ENCODE data around the gene CHMP1A.
"Not testable (repeated sequence)": the region's sequence is repeated elsewhere in the genome, so short reads cannot be mapped to it uniquely, and the experiment has no call there.

CHMP1A gene

DNA sequence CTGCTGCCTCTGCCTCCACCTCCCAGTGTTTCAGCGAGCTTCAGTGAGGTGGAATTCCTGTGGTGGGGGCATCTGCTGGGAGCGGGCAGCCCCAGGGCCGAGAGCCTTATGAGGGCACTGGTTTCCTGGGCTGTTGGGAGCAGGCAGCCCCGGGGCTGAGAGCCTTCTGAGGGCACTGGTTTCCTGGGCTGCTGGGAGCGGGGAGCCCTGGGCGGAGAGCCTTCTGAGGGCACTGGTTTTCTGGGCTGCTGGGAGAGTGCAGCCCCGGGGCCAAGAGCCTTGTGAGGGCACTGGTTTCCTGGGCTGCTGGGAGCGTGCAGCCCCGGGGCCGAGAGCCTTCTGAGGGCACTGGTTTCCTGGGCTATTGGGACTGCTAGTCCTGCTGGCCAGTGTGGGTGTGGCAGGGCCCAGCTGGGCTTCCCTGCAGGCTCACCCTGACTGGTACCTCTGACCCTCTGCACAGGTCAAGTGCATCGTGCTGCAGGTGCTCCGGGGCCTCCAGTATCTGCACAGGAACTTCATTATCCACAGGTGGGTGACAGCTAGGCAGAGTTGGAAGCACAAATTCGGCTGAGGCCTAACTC, 34.6 kb upstream of the CHMP1A start:
- DNase-seq, result no peak

DNA sequence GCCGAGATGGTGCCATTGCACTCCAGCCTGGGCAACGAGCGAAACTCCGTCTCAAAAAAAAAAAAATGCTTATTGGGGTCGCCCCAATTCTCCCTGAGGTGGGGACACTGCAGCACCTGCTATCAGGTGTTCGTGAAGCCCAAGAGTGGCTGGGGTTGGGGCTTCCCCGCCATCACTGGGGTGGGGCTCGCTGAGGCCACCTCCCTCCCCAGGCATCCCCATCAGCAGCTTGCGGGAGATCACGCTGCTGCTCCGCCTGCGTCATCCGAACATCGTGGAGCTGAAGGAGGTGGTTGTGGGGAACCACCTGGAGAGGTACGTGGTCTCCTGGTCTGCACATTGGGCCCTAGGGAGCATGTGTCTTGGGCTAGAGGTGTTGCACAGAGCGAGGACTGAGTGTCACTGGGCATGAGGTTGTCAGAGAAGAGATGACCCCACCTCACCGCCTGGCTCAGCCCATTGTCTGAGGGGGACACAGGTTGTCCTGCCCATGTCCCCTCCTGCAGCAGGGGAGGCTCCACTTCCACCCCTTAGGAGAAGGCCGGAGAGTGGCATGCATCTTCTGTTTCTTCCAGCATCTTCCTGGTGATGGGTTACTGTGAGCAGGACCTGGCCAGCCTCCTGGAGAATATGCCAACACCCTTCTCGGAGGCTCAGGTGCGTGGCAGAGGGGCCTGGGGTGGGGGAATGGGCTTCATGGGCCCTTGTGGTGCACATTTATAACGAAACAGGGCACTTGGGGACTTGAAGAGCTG, 33.9 kb upstream of the CHMP1A start:
- no peak for DNase-seq

DNA sequence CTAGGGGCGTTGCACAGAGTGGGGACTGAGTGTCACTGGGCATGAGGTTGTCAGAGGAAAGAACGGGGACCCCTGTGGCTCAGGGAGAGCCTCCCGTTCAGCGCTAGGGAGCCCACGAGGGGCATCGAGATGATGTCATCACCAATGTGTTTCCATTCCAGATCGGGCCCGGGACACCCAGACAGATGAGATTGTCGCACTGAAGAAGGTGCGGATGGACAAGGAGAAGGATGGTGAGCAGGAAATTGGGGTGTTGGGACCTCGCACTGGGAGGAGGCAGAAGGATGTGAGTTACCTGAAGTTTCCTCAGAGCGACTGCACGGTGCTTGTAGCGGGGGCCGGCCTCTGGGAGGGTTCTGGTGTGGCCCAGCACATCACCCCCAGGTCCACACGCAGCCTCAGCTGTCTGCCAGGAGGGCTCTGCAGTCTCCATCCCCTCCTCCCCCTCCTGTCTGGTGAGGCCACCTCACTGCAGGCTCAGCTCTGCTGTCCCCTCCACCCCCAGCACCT, 32.9 kb upstream of the CHMP1A start:
- DNase-seq, result no peak

DNA sequence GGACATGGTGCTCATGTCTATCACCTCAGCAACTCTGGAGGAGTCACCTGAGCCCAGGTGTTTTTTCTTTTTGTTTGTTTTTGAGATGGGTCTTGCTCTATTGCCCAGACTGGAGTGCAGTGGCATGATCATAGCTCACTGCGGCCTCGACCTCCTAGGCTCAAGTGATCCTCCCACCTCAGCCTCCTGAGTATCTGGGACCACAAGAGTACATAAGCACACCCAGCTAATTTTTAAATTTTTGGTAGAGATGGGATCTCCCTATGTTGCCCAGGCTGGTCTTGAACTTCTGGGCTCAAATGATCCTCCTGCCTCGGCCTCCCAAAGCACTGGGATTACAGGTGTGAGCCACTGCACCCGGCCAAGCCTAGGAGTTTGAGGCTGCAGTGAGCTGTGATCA, 32.1 kb upstream of the CHMP1A start:
- DNase-seq, result not testable (repeated sequence)

DNA sequence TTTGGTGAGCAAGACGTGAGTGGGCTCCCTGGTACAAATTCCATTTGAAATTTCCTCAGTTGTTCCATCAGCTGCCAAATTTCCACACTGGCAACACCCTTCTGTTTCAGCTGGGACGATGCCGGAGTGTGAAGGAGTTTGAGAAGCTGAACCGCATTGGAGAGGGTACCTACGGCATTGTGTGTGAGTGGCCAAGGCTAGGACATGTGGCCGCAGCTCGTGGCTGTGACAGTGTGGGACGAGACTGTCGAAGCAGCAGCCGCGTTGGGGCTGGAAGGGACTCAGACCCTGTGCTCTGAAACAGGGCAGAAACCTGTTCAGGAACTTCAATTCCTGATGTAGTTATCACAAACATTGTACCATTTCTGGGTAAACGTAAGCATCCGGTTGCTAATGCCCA, 31.6 kb upstream of the CHMP1A start:
- no peak for DNase-seq

DNA sequence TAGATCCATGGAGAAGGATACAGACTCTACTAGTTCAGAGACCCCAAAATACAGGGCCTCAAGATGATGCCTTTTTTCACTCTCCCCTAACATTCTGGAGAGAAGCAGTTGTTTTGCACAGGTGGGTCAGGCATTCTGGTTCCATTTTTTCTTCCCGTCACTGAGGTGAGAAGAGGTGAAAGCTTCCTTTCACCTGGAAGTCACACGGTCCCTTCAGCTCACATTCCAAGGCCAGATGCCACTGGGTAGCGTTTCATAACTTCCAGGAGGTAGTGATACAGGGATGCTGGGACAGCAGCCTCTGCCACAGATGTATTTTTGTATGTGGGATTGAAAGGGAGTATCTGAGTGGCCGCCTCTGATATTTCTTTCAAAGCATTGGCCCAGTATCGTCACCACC, 30.9 kb upstream of the CHMP1A start:
- DNase-seq, result no peak

DNA sequence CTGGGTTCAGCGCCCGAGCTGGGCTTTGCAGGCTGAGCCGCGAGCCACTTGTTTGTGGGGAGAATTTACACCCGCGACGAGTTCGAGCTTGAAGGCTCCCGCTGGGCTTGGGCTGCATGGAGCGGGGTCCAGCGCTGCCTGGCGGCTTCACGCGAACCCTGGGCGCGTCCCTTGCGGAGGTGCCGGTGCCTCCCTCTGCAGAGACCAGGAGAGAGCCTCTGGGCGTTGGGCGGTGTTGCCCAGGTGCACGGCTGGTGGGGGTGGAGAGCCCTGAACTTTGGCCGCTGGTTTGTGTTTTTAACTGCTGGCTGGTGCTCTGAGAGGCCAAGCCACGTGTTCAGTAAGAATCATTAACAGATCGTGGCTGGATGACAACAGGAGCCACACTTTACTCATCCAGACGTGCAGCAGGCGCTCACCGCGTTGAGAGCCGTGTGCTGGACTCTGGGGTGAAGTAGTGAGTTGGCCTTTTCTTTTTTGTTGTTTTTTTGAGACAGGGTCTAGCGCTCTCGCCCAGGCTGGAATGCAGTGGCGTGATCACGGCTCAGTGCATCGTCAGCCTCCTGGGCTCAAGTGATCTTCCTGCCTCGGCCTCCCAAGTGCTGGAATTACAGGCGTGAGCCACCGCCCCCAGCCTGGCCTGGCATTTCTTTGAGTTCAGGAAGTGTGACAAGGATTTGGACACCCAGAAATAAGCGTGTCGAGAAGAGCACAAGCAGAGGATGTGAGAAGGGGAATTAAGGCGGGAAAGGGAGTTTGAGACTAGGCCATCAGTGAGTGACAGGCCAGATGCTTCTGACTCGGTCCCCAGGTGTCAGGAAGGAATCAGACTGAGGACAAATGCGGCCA, 29.8 kb upstream of the CHMP1A start:
- DNase-seq, result peak; percentile 72

DNA sequence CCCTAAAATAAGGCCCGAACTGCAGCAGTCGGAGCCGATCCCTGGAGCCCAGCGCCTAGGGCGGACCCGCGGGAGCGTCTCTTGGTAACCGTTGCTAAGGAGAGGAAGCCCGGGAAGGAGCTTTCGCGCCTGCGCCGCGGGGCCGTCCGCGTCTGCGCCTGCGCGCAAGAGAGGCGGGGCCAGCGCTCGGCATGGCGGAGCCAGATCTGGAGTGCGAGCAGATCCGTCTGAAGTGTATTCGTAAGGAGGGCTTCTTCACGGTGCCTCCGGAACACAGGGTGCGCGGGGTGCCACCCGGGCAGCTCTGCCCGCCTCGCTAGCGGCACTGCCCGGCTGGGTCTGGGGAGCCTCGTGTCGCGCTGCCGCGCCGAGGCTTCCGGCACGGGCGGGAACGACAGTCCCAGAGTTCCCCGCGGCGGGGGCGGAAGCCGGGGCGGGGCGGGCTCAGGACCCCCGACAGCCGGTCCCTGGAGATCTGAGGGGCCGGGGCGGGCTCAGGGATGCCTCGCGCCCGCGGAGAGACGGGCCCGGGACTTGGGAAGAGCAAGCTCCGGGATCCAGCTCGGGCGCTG, 29.1 kb upstream of the CHMP1A start, which contains the start of gene CDK10:
CDK10 (plus strand) TSS at position 170 of the 572 bp plus-strand sequence; CDS start at position 192, 22 bp downstream.
- DNase-seq, result peak; percentile 97

DNA sequence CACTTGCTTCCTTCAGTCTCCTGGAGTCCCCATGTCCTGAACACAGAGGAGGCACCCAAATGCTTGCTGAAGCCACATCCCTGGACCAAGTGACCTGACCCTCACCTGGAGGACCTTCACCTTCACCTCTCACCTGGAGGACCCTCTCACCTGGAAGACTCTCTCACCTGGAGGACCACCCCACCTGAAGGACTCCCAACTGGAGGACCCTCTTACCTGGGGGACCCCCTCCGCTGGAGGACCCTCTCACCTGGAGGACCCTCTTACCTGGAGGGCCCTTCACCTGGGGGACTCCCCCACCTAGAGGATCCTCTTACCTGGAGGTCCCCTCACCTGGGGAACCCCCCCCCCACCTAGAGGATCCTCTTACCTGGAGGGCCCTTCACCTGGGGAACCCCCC, 28.4 kb upstream of the CHMP1A start:
- no peak for DNase-seq

DNA sequence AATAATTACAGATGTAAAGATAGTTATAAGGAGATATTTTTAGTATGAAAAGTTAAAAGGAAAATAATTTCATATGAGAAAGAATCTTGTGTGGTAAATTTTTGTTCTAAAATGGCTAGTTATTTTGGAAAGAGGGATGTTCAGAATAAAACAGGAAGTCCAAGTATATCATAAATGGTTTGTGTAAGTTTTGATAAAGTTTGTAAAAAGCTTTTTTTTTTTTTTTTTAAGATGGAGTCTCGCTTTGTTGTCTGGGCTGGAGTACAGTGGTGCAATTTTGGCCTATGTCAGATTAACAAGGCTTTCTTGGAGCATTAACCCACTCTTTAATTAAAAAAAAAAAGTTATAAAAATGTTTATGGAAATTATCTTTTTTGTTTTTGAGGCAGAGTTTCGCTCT, 20.8 kb upstream of the CHMP1A start:
- no peak for DNase-seq

DNA sequence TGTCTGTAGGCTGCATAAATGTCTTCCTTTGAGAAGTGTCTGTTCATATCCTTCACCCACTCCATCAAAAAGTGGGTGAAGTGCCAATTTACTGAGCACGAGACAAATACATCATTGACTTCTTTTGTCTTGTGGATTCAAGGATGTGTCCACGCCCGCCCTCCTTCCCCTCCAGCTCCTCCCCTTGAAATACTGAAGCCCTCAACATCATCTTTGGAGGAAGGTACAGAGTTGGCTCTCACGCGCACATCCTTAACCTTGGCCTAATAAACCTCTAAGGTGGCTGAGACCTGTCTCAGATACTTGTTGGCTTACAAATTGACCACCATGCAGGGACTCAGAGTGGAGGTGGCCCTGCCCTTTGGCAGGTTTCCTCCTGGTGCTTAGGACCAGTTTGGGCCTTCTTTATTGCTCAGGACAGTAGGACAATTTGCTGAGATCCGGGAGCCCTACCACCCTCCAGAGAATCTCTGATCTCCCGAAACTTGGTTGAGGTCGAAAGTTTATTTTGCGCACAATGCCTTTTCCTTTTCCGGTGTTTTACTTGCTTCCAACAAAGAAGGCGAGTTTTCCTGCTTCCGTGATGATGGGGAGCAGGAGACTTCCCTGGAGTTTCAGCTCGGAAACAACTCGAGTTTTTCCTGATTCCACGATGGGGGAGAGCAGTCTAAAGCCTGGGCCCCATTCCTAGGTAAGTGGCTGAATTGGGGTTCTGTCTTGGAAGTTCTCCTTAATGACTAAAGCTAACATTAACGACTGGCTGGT, 14.9 kb upstream of the CHMP1A start:
- DNase-seq, result no peak

DNA sequence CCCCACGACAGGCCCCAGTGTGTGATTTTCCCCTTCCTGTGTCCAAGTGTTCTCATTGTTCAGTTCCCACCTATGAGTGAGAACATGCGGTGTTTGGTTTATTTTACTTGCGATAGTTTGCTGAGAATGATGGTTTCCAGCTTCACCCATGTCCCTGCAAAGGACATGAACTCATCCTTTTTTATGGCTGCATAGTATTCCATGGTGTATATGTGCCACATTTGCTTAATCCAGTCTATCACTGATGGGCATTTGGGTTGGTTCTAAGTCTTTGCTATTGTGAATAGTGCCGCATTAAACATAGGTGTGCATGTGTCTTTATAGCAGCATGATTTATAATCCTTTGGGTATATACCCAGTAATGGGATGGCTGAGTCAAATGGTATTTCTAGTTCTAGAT, 14.1 kb upstream of the CHMP1A start:
- DNase-seq, result not testable (repeated sequence)

DNA sequence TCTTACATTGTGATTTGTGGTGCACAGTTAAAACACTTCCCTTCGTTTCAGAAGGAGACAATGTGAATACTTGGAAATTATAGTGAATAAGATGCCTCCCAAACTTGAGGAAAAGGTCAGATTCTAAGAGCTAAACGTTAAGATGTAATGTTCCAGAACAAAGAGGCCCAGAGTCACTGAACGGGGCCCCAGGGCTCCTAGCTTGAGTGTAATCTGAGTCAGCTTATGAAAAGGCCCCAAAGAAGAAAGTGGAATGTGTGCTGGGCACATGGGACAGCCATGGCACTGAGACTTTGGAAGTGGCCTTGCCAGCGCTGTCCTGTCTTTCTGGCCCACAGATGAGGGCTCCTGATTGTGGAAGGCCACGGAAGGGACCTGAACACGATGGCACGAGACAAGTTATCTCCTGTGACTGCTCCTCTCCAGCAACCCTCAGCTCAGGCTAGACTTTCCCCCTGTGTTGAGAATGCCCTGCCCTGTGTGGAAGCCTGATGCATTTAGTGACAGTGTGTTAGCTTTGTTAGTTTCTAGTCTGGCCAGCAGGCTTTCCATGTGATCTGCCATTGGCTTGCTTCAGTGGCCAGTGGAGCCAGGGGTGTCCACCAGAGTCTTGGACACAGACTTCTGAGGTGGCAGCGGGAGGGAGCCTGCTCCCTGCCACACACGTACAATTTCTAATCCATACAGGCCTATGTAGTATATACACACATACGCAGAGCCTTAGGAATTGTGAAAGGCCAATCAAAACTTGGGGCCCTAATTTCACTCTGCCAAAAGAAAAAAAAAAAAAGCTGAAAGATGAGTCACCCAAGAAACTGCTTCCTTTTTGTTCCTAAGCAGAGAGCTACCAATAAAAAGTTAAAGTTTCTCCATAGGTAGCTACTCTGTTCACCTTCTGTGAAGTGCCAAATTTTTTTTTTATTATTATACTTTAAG, 13.3 kb upstream of the CHMP1A start:
- DNase-seq, result no peak

DNA sequence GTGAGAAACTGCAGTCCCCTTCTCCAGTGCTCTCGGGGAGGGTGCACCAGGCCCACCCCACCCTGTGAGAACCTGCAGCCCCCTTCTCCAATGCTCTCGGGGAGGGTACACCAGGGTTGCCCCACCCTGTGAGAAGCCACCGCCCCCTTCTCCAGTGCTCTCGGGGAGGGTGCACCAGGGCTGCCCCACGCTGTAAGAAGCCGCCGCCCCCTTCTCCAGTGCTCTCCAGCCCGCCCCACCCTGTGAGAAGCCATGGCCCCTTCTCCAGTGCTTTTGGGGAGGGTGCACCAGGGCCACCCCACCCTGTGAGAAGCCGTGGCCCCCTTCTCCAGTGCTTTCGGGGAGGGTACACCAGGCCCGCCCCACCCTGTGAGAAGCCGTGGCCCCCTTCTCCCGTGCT, 12.2 kb upstream of the CHMP1A start:
- no peak for DNase-seq

DNA sequence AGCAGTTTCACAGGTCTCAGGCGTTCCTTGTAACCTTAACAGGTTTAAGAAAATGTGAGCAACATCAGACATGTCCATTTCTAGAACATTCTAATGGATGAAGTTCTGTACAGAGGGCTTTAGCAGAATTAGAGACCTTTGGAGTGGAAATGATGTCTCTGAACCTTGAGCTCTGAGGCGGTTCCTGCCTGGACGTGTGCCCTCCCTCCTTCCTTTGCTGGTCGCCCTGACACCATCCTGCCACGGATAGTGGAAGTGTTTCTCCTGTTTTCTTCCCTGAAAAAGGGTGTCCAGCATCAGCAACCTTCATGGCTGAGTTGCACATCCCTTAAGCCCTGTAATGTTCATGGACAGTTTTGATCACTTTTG, 11.3 kb upstream of the CHMP1A start:
- DNase-seq, result no peak

DNA sequence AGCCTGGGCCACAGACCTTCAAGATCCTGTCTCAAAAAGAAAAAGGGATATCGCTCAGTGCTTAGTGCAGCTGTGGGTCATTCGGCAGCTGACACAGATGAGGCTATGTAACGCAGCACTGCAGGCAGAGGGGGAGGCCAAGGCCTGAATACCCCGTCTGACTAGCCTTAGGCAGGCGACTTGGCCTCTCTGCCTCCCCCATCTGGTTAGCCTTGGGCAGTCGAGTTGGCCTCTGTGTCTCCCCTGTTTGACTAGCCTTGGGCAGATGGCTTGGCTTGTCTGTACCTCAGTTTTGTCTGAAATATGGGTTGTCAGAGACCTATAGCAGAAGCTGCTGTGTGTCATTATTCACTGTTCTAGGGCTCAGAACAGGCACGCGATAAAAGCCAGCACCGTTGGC, 10.1 kb upstream of the CHMP1A start:
- DNase-seq, result no peak

DNA sequence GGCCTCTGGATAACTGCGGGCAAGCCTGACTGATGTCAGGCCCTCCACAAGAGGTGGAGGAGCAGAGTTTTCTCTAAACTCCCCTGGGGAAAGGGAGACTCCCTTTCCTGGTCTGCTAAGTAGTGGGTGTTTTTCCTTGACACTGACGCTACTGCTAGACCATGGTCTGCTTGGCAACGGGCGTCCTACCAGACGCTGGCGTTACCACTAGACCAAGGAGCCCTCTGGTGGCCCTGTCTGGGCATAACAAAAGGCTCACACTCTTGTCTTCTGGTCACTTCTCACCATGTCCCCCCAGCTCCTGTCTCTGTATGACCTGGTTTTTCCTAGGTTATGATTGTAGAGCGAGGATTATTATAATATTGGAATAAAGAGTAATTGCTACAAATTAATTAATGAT, 9.5 kb upstream of the CHMP1A start:
- DNase-seq, result not testable (repeated sequence)

DNA sequence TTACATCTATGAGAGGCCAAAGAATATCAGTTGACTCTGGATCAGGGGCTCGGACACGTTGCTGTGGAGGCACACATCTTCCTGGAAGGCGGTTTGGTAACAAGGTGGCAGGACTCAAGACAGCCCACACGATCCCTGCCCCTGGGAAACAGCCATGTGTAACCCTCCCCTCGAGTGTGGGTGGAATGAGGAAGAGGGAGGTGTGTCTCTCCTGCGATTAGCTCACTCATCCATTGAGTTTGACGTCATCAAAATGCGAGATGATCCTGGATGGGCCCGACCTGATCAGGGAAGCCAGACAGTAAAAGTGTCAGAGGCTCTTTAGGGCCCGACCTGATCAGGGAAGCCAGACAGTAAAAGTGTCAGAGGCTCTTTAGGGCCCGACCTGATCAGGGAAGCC, 6.7 kb upstream of the CHMP1A start:
- not testable (repeated sequence) for DNase-seq

DNA sequence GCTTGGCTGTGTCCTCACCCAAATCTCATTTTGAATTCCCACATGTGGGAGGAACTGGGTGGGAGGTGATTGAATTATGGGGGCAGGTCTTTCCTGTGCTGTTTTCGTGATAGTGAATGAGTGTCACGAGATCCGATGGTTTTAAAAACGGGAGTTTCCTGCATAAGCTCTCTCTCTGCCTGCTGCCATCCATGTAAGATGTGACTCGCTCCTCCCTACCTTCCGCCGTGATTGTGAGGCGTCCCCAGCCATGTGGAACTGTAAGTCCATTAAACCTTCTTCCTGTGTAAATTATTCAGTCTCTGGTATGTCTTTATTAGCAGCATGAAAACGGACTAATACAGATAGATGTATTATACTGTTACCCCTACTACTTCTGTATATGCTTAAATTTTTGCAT, 3.7 kb upstream of the CHMP1A start:
- DNase-seq, result no peak

DNA sequence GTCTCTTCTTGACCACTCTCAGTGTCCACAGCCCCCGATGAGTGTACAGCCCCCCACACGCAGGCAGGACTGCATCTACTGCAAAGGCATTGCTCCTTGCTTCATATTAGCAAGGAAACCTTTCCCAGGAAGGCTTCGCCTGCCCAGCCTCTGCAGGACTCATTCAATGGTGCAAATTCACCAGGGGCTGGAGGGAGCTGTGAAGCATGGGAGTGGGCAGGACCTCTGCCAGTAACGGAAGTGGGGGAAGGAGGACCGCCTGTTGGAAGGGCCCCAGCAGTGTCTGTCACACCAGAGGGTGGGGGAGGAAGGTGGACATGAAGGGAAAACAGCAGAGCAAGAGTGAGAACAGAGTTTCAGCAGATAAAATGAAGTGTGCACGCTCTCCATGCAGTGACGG, 2.6 kb upstream of the CHMP1A start:
- no peak for DNase-seq

DNA sequence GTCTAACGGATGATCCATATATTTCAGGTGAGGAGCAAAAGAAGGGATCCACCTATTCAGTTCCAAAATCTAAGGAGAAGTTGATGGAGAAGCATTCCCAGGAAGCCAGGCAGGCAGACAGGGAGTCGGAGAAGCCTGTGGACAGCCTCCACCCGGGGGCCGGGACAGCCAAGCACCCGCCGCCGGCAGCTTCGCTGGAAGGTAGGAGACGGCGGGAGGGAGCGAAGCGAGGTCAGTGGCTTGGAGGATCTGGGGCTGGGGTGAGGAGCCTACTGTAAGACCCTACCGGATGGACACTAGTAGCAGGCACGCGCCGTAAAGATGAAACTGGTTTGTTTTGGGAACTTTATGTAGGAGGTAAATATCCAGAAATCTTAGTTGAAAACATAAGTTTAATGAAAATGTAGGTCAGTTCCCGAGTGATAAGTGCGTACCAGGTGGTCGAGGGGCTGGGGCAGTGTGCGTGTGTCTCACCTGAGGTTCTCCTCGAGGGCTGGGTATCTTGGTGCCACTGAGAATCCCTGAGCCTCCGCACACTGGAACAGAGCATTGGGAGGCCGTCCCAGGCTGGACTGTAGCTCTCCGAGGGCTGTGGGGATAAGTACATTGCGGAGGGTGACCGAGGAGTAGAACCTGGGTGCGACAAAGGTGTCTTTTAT, 842 bp upstream of the CHMP1A start:
- DNase-seq, result peak; percentile 73

Measured in activated effector memory CD4-positive, alpha-beta T cell treated with anti-CD3 and anti-CD28 coated beads, Interleukin-2, amount 50 U/mL, for 16 hours (primary cell).